HG02798 (cell line): ENCODE data around the gene ASPN.

ENCODE experiments used
- ATAC-seq: cut with Tn5 transposase; IDR thresholded peaks from one replicate; pipeline ENCODE4 v1.9.1; 2021; ENCODE audit warnings: mild to moderate bottlenecking; ENCODE audit not compliant: unreplicated experiment, poor library complexity

The ASPN gene

GRCh38 chr9:92506184-92506857, 24.0 kb upstream of the ASPN start:
- no peak for ATAC-seq

DNA sequence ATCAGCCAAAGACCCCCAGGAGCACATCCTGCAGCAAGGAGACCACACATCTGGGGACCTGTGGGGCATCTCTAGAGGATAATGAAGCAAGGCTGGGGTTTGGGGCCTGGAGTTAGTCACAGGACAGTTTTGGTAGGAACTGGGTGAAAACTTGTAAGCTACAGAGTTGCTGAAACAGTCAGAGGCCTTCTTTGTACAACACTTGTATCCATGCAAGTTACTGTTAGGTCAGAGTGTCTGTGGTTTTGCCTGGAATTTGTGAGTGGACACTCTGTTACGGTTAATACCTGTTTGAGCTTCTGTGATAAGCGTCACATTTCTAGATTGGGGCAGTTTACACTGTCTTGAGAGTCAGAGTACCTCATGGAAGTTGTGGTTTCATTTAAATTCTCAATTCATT, 22.6 kb upstream of the ASPN start:
- no peak for ATAC-seq

DNA sequence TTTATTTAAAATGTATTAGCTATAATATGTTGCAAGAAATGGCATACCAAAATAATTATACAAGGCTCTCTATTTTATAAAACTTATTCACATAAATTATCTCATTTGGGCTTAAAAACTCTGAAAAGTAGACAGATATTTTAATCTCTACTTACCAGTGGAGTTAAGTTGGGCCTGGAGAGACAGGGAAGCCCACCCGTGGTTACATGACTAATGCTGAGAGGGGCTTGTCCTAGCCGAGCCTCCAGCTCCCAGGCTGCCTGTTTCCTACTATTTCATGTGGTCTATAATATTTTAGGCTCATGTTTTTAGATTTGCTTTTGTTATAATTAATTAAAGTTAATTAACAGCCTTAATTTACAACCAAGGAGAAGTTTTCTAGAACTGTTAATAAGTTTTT, 20.9 kb upstream of the ASPN start:
- ATAC-seq, result no peak

- ATAC-seq, result peak; percentile 48
Measured at GRCh38 chr9:92501671-92502393, 19.5 kb upstream of the ASPN start.

GRCh38 chr9:92500725-92501124, 18.4 kb upstream of the ASPN start:
- ATAC-seq, result no peak

DNA sequence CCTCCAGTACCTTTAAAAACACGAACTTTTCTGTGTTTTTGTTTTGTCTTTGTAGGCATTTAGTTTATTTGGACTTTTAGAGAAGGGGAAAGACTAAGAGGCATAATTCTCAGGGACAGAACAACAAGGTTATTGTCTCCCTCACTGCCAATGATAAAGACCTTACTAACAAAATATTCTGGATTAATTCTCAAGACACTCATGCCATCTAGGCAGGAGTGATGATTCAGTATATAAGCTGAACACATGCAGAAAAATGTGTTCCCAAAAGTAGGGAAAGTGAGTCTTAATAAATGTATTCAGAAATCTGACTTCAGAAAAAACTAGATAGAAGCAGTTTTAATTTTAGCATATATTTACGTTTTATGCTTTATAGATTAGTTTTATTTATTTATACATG, 17.4 kb upstream of the ASPN start:
- ATAC-seq, result no peak

GRCh38 chr9:92496396-92497176, 14.3 kb upstream of the ASPN start:
- no peak for ATAC-seq

- no peak for ATAC-seq
Measured at GRCh38 chr9:92494856-92495255, 12.6 kb upstream of the ASPN start.

DNA sequence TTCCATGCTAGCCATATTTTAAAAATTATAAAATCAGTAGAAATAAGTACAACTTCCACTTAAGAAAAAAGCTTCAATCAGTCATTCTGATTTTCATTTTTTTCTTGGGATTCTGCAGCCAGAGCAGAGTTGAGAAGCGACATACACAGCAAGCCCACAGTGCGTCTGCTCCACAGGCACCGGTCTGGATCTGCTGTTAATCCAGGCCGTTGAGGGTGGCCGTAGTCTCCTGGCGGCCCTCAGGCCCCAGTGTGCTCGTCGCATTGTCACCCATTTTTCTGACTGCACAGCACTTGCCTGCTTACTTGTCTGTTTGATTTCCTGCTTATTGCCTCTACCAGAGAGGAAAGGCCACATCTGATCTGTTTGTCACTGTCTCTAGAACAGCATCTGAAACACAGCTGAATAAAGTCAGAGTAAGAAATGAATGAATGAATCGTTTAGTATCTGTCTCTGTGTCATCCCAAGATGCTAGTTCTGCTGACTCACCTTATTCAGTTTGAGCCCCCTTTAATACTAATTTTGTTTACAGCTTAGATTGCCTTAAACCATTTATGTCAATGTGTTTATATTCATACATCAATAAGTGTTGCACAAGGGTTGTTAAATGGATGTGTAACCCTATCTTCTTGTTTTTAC, 11.6 kb upstream of the ASPN start:
- no peak for ATAC-seq

DNA sequence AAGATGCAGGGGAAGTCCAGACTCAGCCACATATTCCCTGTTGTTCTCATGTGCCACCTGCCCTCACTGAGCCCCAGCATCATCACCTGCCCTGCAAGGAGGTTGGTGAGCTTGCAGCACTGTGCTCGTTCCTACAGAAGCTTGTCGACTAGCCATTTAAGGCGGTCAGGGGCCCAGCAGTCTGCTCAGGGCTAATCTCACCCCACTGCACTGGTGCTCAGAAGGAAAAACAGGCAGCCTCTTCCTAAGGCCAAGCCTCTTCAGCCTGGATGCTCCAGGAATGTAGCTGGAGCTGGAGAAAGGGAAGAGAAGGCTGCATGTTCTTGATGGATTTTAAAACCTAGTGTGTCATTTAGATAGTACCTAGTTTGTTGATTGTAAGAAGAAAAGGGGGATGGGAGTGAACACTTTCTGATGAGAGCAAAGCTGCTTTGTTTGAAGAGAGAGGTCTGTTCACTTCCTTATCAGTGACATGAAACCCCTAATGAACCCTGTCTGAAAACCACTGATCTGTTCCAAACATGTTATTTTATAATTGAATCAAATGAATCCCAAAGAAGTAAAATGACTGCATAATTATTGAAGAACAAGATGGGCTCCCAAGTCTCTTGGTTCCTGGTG, 10.6 kb upstream of the ASPN start:
- ATAC-seq, result no peak

GRCh38 chr9:92488681-92489550, 6.6 kb upstream of the ASPN start:
- no peak for ATAC-seq

DNA sequence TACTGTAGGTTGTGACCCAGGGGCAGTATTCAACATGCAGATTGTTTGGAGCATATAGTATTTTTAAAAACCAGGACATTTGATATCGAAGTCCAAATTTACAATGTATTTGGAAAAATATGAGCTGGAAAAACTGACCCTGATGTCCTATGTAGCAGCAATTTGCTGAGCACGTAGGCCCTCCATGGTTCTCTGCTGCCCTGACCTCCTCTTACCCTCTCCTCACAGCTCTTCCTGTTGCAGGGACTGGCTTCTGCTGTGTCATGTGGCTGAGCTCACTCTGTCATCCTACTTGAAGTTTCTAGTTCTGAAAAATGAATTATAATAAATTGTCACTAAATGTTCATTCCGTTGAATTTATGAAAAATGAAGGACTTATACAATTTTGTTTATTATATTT, 4.1 kb upstream of the ASPN start:
- ATAC-seq, result no peak

DNA sequence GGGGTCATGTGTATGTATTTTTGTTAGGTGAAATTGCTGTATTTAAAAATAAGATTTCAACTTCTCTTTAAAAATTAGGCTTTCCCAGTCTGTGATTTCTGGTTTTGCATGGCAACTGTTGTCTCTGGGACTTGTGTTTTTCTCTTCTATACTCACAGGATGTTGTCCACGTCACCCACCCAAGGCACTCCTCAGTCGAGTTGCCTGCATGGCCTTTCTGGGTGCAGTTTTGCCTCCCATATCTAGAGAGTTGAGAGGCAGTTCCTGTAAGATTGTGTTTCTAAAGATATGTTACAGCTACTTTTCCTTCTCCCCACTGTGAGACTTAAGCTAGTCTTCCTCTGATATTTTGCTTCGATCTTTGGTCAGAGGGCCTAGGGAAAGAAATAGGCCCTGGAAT, 2.3 kb upstream of the ASPN start:
- no peak for ATAC-seq

- no peak for ATAC-seq
Measured at GRCh38 chr9:92483627-92484545, 1.6 kb upstream of the ASPN start.

GRCh38 chr9:92482805-92483204, 499 bp upstream of the ASPN start:
- ATAC-seq, result no peak

DNA sequence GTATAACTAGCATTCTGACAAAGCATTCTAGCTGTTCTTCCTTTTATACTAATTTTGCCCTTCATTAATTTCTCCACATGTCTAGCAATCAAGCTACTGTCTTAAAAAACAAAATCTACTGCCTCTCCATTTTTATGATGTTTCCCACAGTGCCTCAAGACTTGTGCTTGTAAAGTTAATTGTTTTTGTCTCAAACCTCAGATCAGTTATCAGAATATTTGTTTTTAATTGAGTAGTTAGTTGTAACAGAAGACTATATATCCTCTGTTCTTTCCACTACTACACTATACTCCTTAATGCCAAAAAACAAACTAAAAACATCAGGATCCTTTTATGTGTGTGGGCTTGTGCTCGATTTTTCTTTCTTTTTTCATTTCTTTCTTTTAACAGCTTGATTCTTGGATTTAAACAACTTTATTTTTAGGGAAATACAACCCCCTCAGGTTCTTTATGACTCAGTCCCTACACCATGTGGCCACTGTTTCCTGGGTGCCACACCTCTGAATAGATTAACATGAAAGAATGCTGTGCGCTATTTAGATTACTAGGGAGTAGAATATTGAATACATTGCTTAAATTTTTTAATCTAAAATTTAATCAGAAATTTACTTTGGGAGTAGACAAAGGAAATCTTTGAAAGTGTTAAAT, 1.2 kb downstream of the ASPN start:
- ATAC-seq, result no peak

GRCh38 chr9:92480291-92480771, 2.0 kb downstream of the ASPN start:
- ATAC-seq, result no peak

DNA sequence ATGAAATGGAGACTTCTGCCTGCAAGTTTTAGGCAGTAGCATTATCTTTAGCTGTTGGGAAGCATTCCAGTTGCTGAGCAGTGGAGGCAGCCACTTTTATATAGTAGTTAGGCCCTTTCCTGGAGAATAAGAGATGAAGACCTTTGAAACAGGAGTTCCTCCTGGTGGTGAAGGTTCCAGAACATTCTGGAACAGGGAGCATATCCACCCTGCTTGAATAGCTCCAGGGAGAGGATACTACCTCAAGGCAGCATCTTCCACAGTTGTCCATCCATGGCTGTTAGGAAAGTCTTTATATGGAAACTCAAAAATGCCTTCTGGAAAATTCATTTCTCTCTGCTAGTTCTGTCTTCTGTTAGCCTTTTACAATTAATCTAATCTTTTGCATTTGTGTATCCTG, 3.0 kb downstream of the ASPN start:
- no peak for ATAC-seq
